ENCODE results near the gene SCN8A. TPM values are rescaled to one million over a fixed set of nuclear protein-coding genes. Genes with fewer than 3 reads are reported as not detected.

Gene SCN8A
- total and polyA plus RNA-seq, 2 experiments from 2014 or later = 4.6 to 23.9 TPM

GRCh38 chr12:51801027-51801426, 210.0 kb downstream of the SCN8A start:
- H3K27me3 ChIP-seq (ENCODE audit: insufficient read depth) = no peaks in the 10 kb centered on the region
- no peak overlapping the region for H3K4me2 ChIP-seq
- ATAC-seq (no peak), DNase-seq (ENCODE audit: low spot score) (no peak)
- no peaks in the 10 kb centered on the region for H3K4me1 ChIP-seq (ENCODE audit: insufficient read depth)
- Mint-ChIP-seq H3K27ac (no peak overlapping the region), H3K36me3 (ENCODE audit: low read depth) (peaks cover 19% of the 10 kb centered on the region), H3K27me3 (ENCODE audit: insufficient read depth, low read depth, poor library complexity) (peaks cover 6% of the 10 kb centered on the region), H3K4me1 (peaks cover 3% of the 10 kb centered on the region; the same call in 1 of the 3 replicates), H3K4me3 (no peak overlapping the region), H3K9me3 (no peaks in the 10 kb centered on the region)
- no peaks in the 10 kb centered on the region for H3K79me2 ChIP-seq (replicated peaks; ENCODE audit: insufficient read depth)
- H2AFZ ChIP-seq = no peak overlapping the region
- H3K27ac ChIP-seq (ENCODE audit: low read depth) = no peak overlapping the region
- H4K20me1 ChIP-seq (replicated peaks; ENCODE audit: insufficient read depth) = peaks cover 4% of the 10 kb centered on the region; the same call in 1 of the 2 replicates
- peaks cover 6% of the 10 kb centered on the region; the same call in 1 of the 2 replicates for H3K36me3 ChIP-seq (ENCODE audit: insufficient read depth)
- H3K4me3 ChIP-seq = no peak overlapping the region
- H3F3A ChIP-seq (replicated peaks; ENCODE audit: low read depth) = no peaks in the 10 kb centered on the region
- H3K9me2 ChIP-seq (ENCODE audit: insufficient read depth) = no peaks in the 10 kb centered on the region
- TF ChIP-seq, protein P1, sequence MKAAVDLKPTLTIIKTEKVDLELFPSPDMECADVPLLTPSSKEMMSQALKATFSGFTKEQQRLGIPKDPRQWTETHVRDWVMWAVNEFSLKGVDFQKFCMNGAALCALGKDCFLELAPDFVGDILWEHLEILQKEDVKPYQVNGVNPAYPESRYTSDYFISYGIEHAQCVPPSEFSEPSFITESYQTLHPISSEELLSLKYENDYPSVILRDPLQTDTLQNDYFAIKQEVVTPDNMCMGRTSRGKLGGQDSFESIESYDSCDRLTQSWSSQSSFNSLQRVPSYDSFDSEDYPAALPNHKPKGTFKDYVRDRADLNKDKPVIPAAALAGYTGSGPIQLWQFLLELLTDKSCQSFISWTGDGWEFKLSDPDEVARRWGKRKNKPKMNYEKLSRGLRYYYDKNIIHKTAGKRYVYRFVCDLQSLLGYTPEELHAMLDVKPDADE (IDR thresholded peaks at IDR 0.05) = no peak
- TF ChIP-seq JUNB (IDR thresholded peaks at IDR 0.05; ENCODE audit: unreplicated experiment) (no peak), ZNF114 (CRISPR knock-in tag; IDR thresholded peaks at IDR 0.05) (no peak), STAT1 (IDR thresholded peaks at IDR 0.05; ENCODE audit: unreplicated experiment) (no peak), EZH2phosphoT487 (IDR thresholded peaks at IDR 0.05; ENCODE audit: unreplicated experiment) (no peak), ZNF331 (CRISPR knock-in tag; IDR thresholded peaks at IDR 0.05; ENCODE audit: low read depth) (no peak), EZH2 (IDR thresholded peaks at IDR 0.05; ENCODE audit: low read depth, unreplicated experiment) (no peak), CREB1 (CRISPR knock-in tag; IDR thresholded peaks at IDR 0.05; ENCODE audit: low read depth) (no peak), NANOG (IDR thresholded peaks at IDR 0.05; ENCODE audit: borderline replicate concordance) (no peak), ZNF462 (CRISPR knock-in tag; IDR thresholded peaks at IDR 0.05) (no peak), POLR2AphosphoS5 (IDR thresholded peaks at IDR 0.05; ENCODE audit: low read depth) (no peak)
- TF ChIP-seq, protein P2, sequence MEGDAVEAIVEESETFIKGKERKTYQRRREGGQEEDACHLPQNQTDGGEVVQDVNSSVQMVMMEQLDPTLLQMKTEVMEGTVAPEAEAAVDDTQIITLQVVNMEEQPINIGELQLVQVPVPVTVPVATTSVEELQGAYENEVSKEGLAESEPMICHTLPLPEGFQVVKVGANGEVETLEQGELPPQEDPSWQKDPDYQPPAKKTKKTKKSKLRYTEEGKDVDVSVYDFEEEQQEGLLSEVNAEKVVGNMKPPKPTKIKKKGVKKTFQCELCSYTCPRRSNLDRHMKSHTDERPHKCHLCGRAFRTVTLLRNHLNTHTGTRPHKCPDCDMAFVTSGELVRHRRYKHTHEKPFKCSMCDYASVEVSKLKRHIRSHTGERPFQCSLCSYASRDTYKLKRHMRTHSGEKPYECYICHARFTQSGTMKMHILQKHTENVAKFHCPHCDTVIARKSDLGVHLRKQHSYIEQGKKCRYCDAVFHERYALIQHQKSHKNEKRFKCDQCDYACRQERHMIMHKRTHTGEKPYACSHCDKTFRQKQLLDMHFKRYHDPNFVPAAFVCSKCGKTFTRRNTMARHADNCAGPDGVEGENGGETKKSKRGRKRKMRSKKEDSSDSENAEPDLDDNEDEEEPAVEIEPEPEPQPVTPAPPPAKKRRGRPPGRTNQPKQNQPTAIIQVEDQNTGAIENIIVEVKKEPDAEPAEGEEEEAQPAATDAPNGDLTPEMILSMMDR (conservative IDR thresholded peaks at IDR 0.05; ENCODE audit: low read depth in 2 of 2) = no peak
- TF ChIP-seq, protein P3, sequence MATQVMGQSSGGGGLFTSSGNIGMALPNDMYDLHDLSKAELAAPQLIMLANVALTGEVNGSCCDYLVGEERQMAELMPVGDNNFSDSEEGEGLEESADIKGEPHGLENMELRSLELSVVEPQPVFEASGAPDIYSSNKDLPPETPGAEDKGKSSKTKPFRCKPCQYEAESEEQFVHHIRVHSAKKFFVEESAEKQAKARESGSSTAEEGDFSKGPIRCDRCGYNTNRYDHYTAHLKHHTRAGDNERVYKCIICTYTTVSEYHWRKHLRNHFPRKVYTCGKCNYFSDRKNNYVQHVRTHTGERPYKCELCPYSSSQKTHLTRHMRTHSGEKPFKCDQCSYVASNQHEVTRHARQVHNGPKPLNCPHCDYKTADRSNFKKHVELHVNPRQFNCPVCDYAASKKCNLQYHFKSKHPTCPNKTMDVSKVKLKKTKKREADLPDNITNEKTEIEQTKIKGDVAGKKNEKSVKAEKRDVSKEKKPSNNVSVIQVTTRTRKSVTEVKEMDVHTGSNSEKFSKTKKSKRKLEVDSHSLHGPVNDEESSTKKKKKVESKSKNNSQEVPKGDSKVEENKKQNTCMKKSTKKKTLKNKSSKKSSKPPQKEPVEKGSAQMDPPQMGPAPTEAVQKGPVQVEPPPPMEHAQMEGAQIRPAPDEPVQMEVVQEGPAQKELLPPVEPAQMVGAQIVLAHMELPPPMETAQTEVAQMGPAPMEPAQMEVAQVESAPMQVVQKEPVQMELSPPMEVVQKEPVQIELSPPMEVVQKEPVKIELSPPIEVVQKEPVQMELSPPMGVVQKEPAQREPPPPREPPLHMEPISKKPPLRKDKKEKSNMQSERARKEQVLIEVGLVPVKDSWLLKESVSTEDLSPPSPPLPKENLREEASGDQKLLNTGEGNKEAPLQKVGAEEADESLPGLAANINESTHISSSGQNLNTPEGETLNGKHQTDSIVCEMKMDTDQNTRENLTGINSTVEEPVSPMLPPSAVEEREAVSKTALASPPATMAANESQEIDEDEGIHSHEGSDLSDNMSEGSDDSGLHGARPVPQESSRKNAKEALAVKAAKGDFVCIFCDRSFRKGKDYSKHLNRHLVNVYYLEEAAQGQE (IDR thresholded peaks at IDR 0.05; ENCODE audit: unreplicated experiment) = no peak

All from GM23338 (cell line).